ENCODE results near the gene FXYD4. TPM values are rescaled to one million over a fixed set of nuclear protein-coding genes. Genes with fewer than 3 reads are reported as not detected.

The FXYD4 gene
- total and polyA plus RNA-seq, 2 experiments from 2014 or later, result not detected

DNA sequence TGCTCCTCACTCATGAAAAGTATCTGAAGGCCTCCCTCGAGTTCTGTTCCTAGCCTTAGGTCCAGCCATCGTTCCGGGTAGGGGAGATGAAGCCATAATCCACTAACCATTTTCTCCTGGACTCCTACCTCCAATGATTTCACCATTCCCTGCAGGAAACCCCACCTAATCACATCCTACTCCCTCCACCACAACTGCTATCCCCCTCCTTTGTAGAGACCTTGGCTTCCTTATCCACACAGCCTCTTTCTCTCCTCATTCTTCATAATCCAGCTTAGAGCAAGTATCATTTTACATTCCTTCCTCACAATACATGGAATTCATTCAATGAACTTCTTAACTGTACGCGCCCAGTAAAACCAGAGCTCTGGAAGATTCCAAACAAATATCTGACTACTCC lies 18.9 kb downstream of the FXYD4 start:
- H3K27ac Mint-ChIP-seq, result peak overlapping the region; percentile 74

More for the DNA sequence above, 18.9 kb downstream of the FXYD4 start:
- ATAC-seq, result no peak
- Mint-ChIP-seq H3K27me3 (ENCODE audit: insufficient read depth, low read depth, poor library complexity) (peaks cover 9% of the 10 kb centered on the region), H3K36me3 (ENCODE audit: low read depth) (peaks cover 100% of the 10 kb centered on the region), H3K9me3 (no peaks in the 10 kb centered on the region), H3K4me3 (no peak overlapping the region; the same call in 2 of the 3 replicates), H3K4me1 (peaks cover 35% of the 10 kb centered on the region)
- peaks cover 95% of the 10 kb centered on the region for H3K36me3 ChIP-seq (ENCODE audit: insufficient read depth)
- H3K27me3 ChIP-seq (ENCODE audit: insufficient read depth), result no peaks in the 10 kb centered on the region
- TF ChIP-seq EZH2 (IDR thresholded peaks at IDR 0.05; ENCODE audit: low read depth, unreplicated experiment) (no peak), JUNB (IDR thresholded peaks at IDR 0.05; ENCODE audit: unreplicated experiment) (no peak), ZNF114 (CRISPR knock-in tag; IDR thresholded peaks at IDR 0.05) (no peak), ZNF462 (CRISPR knock-in tag; IDR thresholded peaks at IDR 0.05) (no peak), ZNF331 (CRISPR knock-in tag; IDR thresholded peaks at IDR 0.05; ENCODE audit: low read depth) (no peak), NANOG (IDR thresholded peaks at IDR 0.05; ENCODE audit: borderline replicate concordance) (no peak), STAT1 (IDR thresholded peaks at IDR 0.05; ENCODE audit: unreplicated experiment) (no peak), POLR2AphosphoS5 (IDR thresholded peaks at IDR 0.05; ENCODE audit: low read depth) (no peak), EZH2phosphoT487 (IDR thresholded peaks at IDR 0.05; ENCODE audit: unreplicated experiment) (no peak), ETS1 (IDR thresholded peaks at IDR 0.05) (no peak), CREB1 (CRISPR knock-in tag; IDR thresholded peaks at IDR 0.05; ENCODE audit: low read depth) (no peak)
- TF ChIP-seq, protein P1, sequence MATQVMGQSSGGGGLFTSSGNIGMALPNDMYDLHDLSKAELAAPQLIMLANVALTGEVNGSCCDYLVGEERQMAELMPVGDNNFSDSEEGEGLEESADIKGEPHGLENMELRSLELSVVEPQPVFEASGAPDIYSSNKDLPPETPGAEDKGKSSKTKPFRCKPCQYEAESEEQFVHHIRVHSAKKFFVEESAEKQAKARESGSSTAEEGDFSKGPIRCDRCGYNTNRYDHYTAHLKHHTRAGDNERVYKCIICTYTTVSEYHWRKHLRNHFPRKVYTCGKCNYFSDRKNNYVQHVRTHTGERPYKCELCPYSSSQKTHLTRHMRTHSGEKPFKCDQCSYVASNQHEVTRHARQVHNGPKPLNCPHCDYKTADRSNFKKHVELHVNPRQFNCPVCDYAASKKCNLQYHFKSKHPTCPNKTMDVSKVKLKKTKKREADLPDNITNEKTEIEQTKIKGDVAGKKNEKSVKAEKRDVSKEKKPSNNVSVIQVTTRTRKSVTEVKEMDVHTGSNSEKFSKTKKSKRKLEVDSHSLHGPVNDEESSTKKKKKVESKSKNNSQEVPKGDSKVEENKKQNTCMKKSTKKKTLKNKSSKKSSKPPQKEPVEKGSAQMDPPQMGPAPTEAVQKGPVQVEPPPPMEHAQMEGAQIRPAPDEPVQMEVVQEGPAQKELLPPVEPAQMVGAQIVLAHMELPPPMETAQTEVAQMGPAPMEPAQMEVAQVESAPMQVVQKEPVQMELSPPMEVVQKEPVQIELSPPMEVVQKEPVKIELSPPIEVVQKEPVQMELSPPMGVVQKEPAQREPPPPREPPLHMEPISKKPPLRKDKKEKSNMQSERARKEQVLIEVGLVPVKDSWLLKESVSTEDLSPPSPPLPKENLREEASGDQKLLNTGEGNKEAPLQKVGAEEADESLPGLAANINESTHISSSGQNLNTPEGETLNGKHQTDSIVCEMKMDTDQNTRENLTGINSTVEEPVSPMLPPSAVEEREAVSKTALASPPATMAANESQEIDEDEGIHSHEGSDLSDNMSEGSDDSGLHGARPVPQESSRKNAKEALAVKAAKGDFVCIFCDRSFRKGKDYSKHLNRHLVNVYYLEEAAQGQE (IDR thresholded peaks at IDR 0.05; ENCODE audit: unreplicated experiment), result no peak
- TF ChIP-seq, protein P2, sequence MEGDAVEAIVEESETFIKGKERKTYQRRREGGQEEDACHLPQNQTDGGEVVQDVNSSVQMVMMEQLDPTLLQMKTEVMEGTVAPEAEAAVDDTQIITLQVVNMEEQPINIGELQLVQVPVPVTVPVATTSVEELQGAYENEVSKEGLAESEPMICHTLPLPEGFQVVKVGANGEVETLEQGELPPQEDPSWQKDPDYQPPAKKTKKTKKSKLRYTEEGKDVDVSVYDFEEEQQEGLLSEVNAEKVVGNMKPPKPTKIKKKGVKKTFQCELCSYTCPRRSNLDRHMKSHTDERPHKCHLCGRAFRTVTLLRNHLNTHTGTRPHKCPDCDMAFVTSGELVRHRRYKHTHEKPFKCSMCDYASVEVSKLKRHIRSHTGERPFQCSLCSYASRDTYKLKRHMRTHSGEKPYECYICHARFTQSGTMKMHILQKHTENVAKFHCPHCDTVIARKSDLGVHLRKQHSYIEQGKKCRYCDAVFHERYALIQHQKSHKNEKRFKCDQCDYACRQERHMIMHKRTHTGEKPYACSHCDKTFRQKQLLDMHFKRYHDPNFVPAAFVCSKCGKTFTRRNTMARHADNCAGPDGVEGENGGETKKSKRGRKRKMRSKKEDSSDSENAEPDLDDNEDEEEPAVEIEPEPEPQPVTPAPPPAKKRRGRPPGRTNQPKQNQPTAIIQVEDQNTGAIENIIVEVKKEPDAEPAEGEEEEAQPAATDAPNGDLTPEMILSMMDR (conservative IDR thresholded peaks at IDR 0.05; ENCODE audit: low read depth in 2 of 2), result no peak
- no peak overlapping the region for H3K27ac ChIP-seq (ENCODE audit: low read depth)
- no peak overlapping the region for H3K4me2 ChIP-seq
- H3F3A ChIP-seq (replicated peaks; ENCODE audit: low read depth), result peaks cover 64% of the 10 kb centered on the region
- no peak overlapping the region for H2AFZ ChIP-seq
- peaks cover 88% of the 10 kb centered on the region for H4K20me1 ChIP-seq (replicated peaks; ENCODE audit: insufficient read depth)
- no peaks in the 10 kb centered on the region for H3K9me2 ChIP-seq (ENCODE audit: insufficient read depth)
- peaks cover 18% of the 10 kb centered on the region for H3K4me1 ChIP-seq (ENCODE audit: insufficient read depth)
- no peak overlapping the region for H3K4me3 ChIP-seq
- H3K79me2 ChIP-seq (replicated peaks; ENCODE audit: insufficient read depth), result peaks cover 80% of the 10 kb centered on the region
- DNase-seq (ENCODE audit: low spot score), result no peak
